GM12878 (cell line): Measurements from ENCODE around the gene MARCHF6. TPM values are rescaled to one million over a fixed set of nuclear protein-coding genes. Genes with fewer than 3 reads are reported as not detected.

ENCODE experiments used
- ATAC-seq: fragments of 200-7000 bp; cut with Tn5 transposase; 3 replicates; pipeline ENCODE4 v1.9.1; 2020; ENCODE audit warnings: mild to moderate bottlenecking, moderate library complexity
- BruUV-seq: library from RNA; stranded (reverse); fragments of 400-500 nt; replicated peaks from 2 replicates; lab custom pipeline; 2021; lab: Mats Ljungman, UMichigan
- CTCF ChIA-PET: fragments of 300-600 bp; sonication (Branson Sonifier 250); formaldehyde crosslinking; extraction: SDS; loops from one replicate; lab custom pipeline; 2021; ENCODE audit warnings: inconsistent platforms; lab: Yijun Ruan, JAX
- POLR2A ChIA-PET: fragments of 350-600 bp; formaldehyde crosslinking; extraction: SDS; loops from one replicate; lab custom pipeline; 2021; ENCODE audit warnings: inconsistent platforms; lab: Charles Lee
- RAD21 ChIA-PET: fragments of 300-600 bp; sonication (Branson Sonifier 250); formaldehyde crosslinking; loops from one replicate; lab custom pipeline; 2023; ENCODE audit warnings: antibody characterized with exemption; ENCODE audit not compliant: unreplicated experiment; lab: Charles Lee
- SMC1A ChIA-PET: fragments of 300-600 bp; sonication (Branson Sonifier 250); formaldehyde crosslinking; loops from one replicate; lab custom pipeline; 2023; ENCODE audit not compliant: unreplicated experiment, uncharacterized antibody; lab: Charles Lee
- DNase-seq: peaks from one replicate; pipeline ENCODE4 v3.0.0-alpha.2; 2011; ENCODE audit warnings: low read depth, low spot score
- FAIRE-seq: peaks from 3 replicates; lab custom pipeline; 2011; peaks lifted over from hg19 to GRCh38; lab: Jason Lieb, UNC
- H2AFZ ChIP-seq: 2 replicates; pipeline ENCODE4 v1.6.0; 2011; ENCODE audit warnings: low read depth, low read length, control low read depth; ENCODE audit not compliant: control insufficient read depth
- H3K27ac ChIP-seq: 2 replicates; pipeline ENCODE4 v1.5.1; 2011; ENCODE audit warnings: control low read depth; ENCODE audit not compliant: control insufficient read depth, insufficient read depth
- H3K27me3 ChIP-seq, 2 experiments: replicated peaks in 1 of 2; 2 replicates each; pipeline versions ENCODE4 v1.6.0 to v1.6.1; 2011; ENCODE audit warnings: low read length in 1 of 2; ENCODE audit not compliant: control insufficient read depth in 2 of 2, insufficient read depth in 2 of 2
- H3K36me3 ChIP-seq, 2 experiments: 2 replicates each; pipeline ENCODE4 v1.5.1; 2011; ENCODE audit warnings: low read length in 1 of 2; ENCODE audit not compliant: control insufficient read depth in 2 of 2, insufficient read depth in 2 of 2
- H3K4me1 ChIP-seq: 2 replicates; pipeline ENCODE4 v1.6.1; 2011; ENCODE audit warnings: mild to moderate bottlenecking, low read length, moderate library complexity, mixed read lengths; ENCODE audit not compliant: control insufficient read depth, insufficient read depth
- H3K4me2 ChIP-seq: 2 replicates; pipeline ENCODE4 v1.6.0; 2011; ENCODE audit warnings: control low read depth; ENCODE audit not compliant: control insufficient read depth, insufficient read depth
- H3K4me3 ChIP-seq: fragments of 200-600 bp; sonication (generic); 2 replicates; pipeline ENCODE4 v1.5.1; 2016
- H3K79me2 ChIP-seq: 2 replicates; pipeline ENCODE4 v1.6.0; 2011; ENCODE audit warnings: low read length; ENCODE audit not compliant: control insufficient read depth, insufficient read depth
- H3K9ac ChIP-seq: 2 replicates; pipeline ENCODE4 v1.8.0; 2011; ENCODE audit warnings: low read length, control low read depth, mixed read lengths; ENCODE audit not compliant: control insufficient read depth, insufficient read depth
- H3K9me3 ChIP-seq: replicated peaks from 3 replicates; pipeline ENCODE4 v1.5.1; 2011; ENCODE audit warnings: mild to moderate bottlenecking, low read length; ENCODE audit not compliant: control insufficient read depth, insufficient read depth
- H4K20me1 ChIP-seq: 2 replicates; pipeline ENCODE4 v1.6.0; 2011; ENCODE audit not compliant: control insufficient read depth, insufficient read depth
- ATF7 ChIP-seq: fragments of 450-650 bp; IDR thresholded peaks from 2 replicates; pipeline ENCODE4 v1.6.1; 2016; ENCODE audit warnings: low read depth, mild to moderate bottlenecking
- CHD4 ChIP-seq: fragments of 200-600 bp; sonication (generic); IDR thresholded peaks from 2 replicates; pipeline ENCODE4 v1.6.1; 2016; ENCODE audit warnings: mild to moderate bottlenecking
- EED ChIP-seq: sonication (generic); IDR thresholded peaks from 2 replicates; pipeline ENCODE4 v1.6.1; 2016; ENCODE audit warnings: antibody characterized with exemption, low read depth
- RCOR1 ChIP-seq: conservative IDR thresholded peaks from 2 replicates; pipeline ENCODE4 v1.6.1; 2012; ENCODE audit warnings: low read depth, low read length, improper control_type of control experiment
- ZZZ3 ChIP-seq: IDR thresholded peaks from 2 replicates; pipeline ENCODE4 v1.6.1; 2011; ENCODE audit warnings: low read depth; ENCODE audit not compliant: control insufficient read depth, insufficient read length
- WGBS: methylation state at CpG from one replicate; pipeline ENCODE4 v1.1.6; 2016; ENCODE audit warnings: low lambda C conversion rate; ENCODE audit not compliant: insufficient replicate concordance, insufficient coverage; ENCODE audit errors: missing lambda C conversion rate; 5-methylcytosine and 5-hydroxymethylcytosine counted together
- in situ Hi-C: fragments of 300-500 bp; cut with MboI; formaldehyde crosslinking; loops from 9 replicates; pipeline ENCODE4 v1.14.3; 2018; ENCODE audit warnings: mixed read lengths
- intact Hi-C: fragments of 100-400 bp; cut with micrococcal nuclease; formaldehyde crosslinking; loops from one replicate; pipeline ENCODE4 v1.14.2; 2022; ENCODE audit not compliant: unreplicated experiment
- polyA plus RNA-seq, 11 experiments: library from polyadenylated mRNA; depleted of rRNA in 4 of 11; unstranded in 6 of 11; stranded (reverse) in 5 of 11; fragments of >200 nt; fragmentation: Nextera tagmentation in 4 of 11; fragmentation: Illumina TruSeq in 1 of 11; extraction: Ambion mirVana in 4 of 11; extraction: Trizol in 1 of 11; gene quantifications; 1 replicate in 1 of 11; 2 replicates in 10 of 11; pipeline versions ENCODE4 v1.2.1 to v1.2.3, GENCODE V29; 2011 to 2016; ENCODE audit warnings: inconsistent platforms in 2 of 11, missing spikeins in 2 of 11, low read depth in 1 of 11
- total RNA-seq, 4 experiments: library from RNA; depleted of rRNA in 3 of 4; stranded (reverse); fragments of >200 nt in 3 of 4; fragmentation: Illumina TruSeq in 1 of 4; extraction: Trizol in 1 of 4; gene quantifications; 2 replicates each; pipeline versions ENCODE4 v1.2.1 to v1.2.3, GENCODE V29; 2013 to 2021
- TF ChIP-seq, protein P1 (sequence below): fragments of 450-650 bp; conservative IDR thresholded peaks from 2 replicates; pipeline ENCODE4 v1.6.1; 2017; ENCODE audit warnings: mild to moderate bottlenecking, moderate library complexity
- TF ChIP-seq, protein P2 (sequence below): fragments of 450-650 bp; IDR thresholded peaks from 2 replicates; pipeline ENCODE4 v1.6.1; 2017; ENCODE audit warnings: borderline replicate concordance

Gene MARCHF6
- total and polyA plus RNA-seq, 10 of the 15 experiments (the other 5 are each of a cell fraction or from before 2014, with no cell fraction given): 39.1 to 172 (median 61.0) TPM

DNA sequence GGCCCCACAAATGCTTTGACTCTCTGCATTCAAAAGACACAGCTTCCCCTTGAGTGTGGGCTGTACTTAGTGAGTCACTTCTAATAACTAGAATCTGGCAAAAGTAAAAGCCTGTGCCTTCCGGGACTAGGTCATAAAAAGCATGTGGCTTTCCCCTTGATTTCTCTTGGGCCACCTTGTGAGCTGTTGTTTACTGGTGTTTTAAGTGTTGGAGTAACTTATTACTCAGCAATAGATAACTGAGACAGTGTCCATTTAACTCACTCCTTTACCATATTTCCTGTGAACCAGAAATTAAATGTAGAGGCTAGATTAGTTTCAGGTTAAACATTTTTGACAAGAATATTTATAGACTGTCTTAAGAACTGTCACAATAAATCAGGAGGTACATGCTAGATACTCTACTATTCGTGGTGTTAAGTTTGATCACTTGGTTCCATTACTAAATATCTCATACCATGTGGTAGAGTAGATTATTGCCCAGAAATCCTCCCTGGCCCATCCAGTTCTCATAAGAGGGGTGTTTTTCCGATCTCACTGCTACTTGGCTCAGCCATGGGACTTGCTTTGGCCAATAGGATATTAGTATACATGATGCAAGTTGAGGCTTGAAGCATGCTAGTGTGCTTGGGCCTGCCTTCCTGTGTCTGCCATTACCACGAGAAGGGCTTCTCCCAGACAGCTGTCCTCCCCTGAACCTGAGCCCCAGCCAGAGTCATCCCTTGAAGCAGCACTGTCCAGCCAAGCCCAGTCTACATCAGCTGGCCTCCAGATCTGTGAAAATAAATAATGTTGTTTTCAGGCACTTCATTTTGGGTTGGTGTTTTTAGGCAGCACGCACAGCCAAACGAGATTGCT lies 35.4 kb upstream of the MARCHF6 start:
- in situ Hi-C loops (no loop called here), intact Hi-C loops (no loop called here)
- Histone ChIP-seq H3K4me3 (no peak overlapping the region), H3K4me1 (no peaks in the 10 kb centered on the region), H3K4me2 (no peak overlapping the region), H2AFZ (no peak overlapping the region), H3K9me3 (no peaks in the 10 kb centered on the region; the same call in 2 of the 3 replicates), H4K20me1 (no peaks in the 10 kb centered on the region), H3K79me2 (no peaks in the 10 kb centered on the region), H3K27ac (no peak overlapping the region), H3K9ac (no peak overlapping the region), H3K27me3 (no peaks in the 10 kb centered on the region), H3K36me3 (no peaks in the 10 kb centered on the region)
- ATAC-seq: peak; percentile 77
- ChIA-PET SMC1A (no interaction called here), POLR2A (no interaction called here), RAD21 (no interaction called here), CTCF (interaction anchor here (1.2 kb wide), 1 partner anchor 46 kb away, joined by 3 read pairs; no protein-coding TSS in a partner anchor)
- BruUV-seq: no TSS peak
- peak; percentile 20 for DNase-seq
- no peak for FAIRE-seq
- TF ChIP-seq, protein P1, sequence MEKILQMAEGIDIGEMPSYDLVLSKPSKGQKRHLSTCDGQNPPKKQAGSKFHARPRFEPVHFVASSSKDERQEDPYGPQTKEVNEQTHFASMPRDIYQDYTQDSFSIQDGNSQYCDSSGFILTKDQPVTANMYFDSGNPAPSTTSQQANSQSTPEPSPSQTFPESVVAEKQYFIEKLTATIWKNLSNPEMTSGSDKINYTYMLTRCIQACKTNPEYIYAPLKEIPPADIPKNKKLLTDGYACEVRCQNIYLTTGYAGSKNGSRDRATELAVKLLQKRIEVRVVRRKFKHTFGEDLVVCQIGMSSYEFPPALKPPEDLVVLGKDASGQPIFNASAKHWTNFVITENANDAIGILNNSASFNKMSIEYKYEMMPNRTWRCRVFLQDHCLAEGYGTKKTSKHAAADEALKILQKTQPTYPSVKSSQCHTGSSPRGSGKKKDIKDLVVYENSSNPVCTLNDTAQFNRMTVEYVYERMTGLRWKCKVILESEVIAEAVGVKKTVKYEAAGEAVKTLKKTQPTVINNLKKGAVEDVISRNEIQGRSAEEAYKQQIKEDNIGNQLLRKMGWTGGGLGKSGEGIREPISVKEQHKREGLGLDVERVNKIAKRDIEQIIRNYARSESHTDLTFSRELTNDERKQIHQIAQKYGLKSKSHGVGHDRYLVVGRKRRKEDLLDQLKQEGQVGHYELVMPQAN: no peak
- TF ChIP-seq RCOR1: no peak
- TF ChIP-seq, protein P2, sequence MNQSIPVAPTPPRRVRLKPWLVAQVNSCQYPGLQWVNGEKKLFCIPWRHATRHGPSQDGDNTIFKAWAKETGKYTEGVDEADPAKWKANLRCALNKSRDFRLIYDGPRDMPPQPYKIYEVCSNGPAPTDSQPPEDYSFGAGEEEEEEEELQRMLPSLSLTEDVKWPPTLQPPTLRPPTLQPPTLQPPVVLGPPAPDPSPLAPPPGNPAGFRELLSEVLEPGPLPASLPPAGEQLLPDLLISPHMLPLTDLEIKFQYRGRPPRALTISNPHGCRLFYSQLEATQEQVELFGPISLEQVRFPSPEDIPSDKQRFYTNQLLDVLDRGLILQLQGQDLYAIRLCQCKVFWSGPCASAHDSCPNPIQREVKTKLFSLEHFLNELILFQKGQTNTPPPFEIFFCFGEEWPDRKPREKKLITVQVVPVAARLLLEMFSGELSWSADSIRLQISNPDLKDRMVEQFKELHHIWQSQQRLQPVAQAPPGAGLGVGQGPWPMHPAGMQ: no peak
- TF ChIP-seq ATF7: no peak
- no peak for TF ChIP-seq EED
- no peak for TF ChIP-seq ZZZ3
- TF ChIP-seq CHD4: no peak
- WGBS: 50% methylated on average over 6 of the region's 6 CpGs
